ENCODE results near the gene NENF.

- TF ChIP-seq, protein P1, sequence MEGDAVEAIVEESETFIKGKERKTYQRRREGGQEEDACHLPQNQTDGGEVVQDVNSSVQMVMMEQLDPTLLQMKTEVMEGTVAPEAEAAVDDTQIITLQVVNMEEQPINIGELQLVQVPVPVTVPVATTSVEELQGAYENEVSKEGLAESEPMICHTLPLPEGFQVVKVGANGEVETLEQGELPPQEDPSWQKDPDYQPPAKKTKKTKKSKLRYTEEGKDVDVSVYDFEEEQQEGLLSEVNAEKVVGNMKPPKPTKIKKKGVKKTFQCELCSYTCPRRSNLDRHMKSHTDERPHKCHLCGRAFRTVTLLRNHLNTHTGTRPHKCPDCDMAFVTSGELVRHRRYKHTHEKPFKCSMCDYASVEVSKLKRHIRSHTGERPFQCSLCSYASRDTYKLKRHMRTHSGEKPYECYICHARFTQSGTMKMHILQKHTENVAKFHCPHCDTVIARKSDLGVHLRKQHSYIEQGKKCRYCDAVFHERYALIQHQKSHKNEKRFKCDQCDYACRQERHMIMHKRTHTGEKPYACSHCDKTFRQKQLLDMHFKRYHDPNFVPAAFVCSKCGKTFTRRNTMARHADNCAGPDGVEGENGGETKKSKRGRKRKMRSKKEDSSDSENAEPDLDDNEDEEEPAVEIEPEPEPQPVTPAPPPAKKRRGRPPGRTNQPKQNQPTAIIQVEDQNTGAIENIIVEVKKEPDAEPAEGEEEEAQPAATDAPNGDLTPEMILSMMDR (IDR thresholded peaks at IDR 0.05), result no peak
- no peak for TF ChIP-seq POLR2AphosphoS5 (IDR thresholded peaks at IDR 0.05; ENCODE audit: low read depth, low read length)
Measured at GRCh38 chr1:212473729-212474128, 41.0 kb downstream of the NENF start.
